Endodermal cell (in vitro differentiated cells): ENCODE results near the gene OBP2A. TPM values are rescaled to one million over a fixed set of nuclear protein-coding genes. Genes with fewer than 3 reads are reported as not detected.

Experiments used
- DNase-seq: peaks from one replicate; pipeline ENCODE4 v3.0.0-alpha.2; 2017
- H3K27ac ChIP-seq: 2 replicates; pipeline ENCODE4 v1.5.1; 2013; ENCODE audit warnings: mild to moderate bottlenecking, low read depth, low read length, moderate library complexity
- H3K27me3 ChIP-seq: 2 replicates; pipeline ENCODE4 v1.6.1; 2013; ENCODE audit warnings: mild to moderate bottlenecking, low read length, moderate library complexity; ENCODE audit not compliant: insufficient read depth, control insufficient read depth, poor library complexity, severe bottlenecking
- H3K36me3 ChIP-seq: 2 replicates; pipeline ENCODE4 v1.7.0; 2013; ENCODE audit warnings: mild to moderate bottlenecking, low read length, moderate library complexity; ENCODE audit not compliant: control insufficient read depth, insufficient read depth
- H3K4me1 ChIP-seq: one replicate; pipeline ENCODE4 v1.7.0; 2013; ENCODE audit warnings: low read length; ENCODE audit not compliant: control insufficient read depth, insufficient read depth
- H3K4me3 ChIP-seq: 2 replicates; pipeline ENCODE4 v1.5.1; 2013; ENCODE audit warnings: mild to moderate bottlenecking, low read length, moderate library complexity
- H3K9ac ChIP-seq: 2 replicates; pipeline ENCODE4 v1.6.1; 2013; ENCODE audit warnings: mild to moderate bottlenecking, low read length, moderate library complexity; ENCODE audit not compliant: poor library complexity, severe bottlenecking; ENCODE audit errors: extremely low read depth
- H3K9me3 ChIP-seq: 2 replicates; pipeline ENCODE4 v1.6.1; 2013; ENCODE audit warnings: mild to moderate bottlenecking, low read length, moderate library complexity; ENCODE audit not compliant: control insufficient read depth
- H3K27ac Mint-ChIP-seq: 2 replicates; pipeline ENCODE4 v1.8.0; 2020; ENCODE audit warnings: mixed read lengths
- H3K27me3 Mint-ChIP-seq: 2 replicates; pipeline ENCODE4 v1.8.0; 2021; ENCODE audit warnings: mild to moderate bottlenecking, mixed read lengths; ENCODE audit not compliant: insufficient read depth
- H3K36me3 Mint-ChIP-seq: 2 replicates; pipeline ENCODE4 v1.8.0; 2020; ENCODE audit warnings: low read depth, mixed read lengths
- H3K4me1 Mint-ChIP-seq: 2 replicates; pipeline ENCODE4 v1.8.0; 2020; ENCODE audit warnings: mixed read lengths
- H3K4me3 Mint-ChIP-seq: 2 replicates; pipeline ENCODE4 v1.8.0; 2020; ENCODE audit warnings: mild to moderate bottlenecking, moderate library complexity, mixed read lengths
- H3K9me3 Mint-ChIP-seq: 2 replicates; pipeline ENCODE4 v1.8.0; 2020; ENCODE audit warnings: mild to moderate bottlenecking, mixed read lengths
- WGBS, 2 experiments: methylation state at CpG; one replicate each; pipeline versions ENCODE4 v1.1.5 to v1.1.7; 2013; ENCODE audit warnings: missing lambda C conversion rate in 2 of 2, mixed read lengths in 1 of 2; ENCODE audit not compliant: insufficient coverage in 1 of 2, insufficient read length in 1 of 2; 5-methylcytosine and 5-hydroxymethylcytosine counted together
- total RNA-seq, 2 donors: library from RNA; stranded (reverse); fragmentation: NEBNext Ultra II Directional in 1 of 2; extraction: Animal tissue kit (Norgen Biotek cat#: 25700) in 1 of 2; gene quantifications; 2 replicates in 1 of 2; 3 replicates in 1 of 2; pipeline ENCODE4 v1.2.1, GENCODE V29; 2021
- TF ChIP-seq, protein P1 (sequence below): fragments of 200-600 bp; sonication (generic); conservative IDR thresholded peaks from 2 replicates; pipeline ENCODE4 v1.5.0; 2021; ENCODE audit warnings: antibody characterized with exemption, mild to moderate bottlenecking

Gene OBP2A
- total RNA-seq, 2 donors from 2014 or later = not detected

DNA sequence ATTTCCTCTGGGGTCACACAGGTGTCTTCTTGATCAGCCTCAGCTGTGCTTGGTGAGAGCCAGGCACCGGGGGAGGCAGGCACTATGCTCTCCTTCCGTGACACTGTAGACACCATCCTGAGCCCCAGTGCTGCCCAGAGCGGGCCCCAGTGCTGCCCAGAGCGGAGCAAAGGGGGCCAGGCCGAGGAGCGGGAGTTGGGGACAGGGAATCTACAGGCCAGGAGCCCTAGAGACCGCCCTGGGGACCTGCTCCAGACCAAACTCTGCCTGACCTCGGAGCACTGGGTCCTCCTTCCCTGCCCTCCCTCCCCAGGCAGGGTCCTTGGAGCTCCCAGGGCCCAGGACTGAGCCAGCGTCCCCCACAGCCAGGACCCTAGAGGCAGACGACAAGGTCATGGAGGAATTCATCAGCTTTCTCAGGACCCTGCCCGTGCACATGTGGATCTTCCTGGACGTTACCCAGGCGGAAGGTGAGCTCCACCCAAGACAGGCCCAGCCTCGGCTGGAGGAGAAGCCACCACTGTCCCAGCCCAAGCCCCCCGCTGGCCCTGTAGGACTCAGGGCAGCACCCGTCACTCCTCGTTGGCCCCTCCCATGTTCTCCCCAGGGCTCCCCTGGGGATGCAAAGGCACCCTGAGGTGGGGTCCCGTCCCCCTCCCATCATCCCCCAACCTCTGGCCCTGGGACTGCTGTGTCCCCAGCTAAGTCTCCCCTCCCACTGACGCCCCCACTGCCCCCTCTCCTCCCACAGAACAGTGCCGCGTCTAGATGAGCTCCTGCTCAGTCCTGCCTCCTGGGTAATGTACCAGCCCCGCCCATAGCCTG, 45.8 kb downstream of the OBP2A start:
- peaks cover 4% of the 10 kb centered on the region for H3K9me3 ChIP-seq
- H3K4me1 ChIP-seq = no peaks in the 10 kb centered on the region
- TF ChIP-seq, protein P1, sequence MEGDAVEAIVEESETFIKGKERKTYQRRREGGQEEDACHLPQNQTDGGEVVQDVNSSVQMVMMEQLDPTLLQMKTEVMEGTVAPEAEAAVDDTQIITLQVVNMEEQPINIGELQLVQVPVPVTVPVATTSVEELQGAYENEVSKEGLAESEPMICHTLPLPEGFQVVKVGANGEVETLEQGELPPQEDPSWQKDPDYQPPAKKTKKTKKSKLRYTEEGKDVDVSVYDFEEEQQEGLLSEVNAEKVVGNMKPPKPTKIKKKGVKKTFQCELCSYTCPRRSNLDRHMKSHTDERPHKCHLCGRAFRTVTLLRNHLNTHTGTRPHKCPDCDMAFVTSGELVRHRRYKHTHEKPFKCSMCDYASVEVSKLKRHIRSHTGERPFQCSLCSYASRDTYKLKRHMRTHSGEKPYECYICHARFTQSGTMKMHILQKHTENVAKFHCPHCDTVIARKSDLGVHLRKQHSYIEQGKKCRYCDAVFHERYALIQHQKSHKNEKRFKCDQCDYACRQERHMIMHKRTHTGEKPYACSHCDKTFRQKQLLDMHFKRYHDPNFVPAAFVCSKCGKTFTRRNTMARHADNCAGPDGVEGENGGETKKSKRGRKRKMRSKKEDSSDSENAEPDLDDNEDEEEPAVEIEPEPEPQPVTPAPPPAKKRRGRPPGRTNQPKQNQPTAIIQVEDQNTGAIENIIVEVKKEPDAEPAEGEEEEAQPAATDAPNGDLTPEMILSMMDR = no peak
- no peaks in the 10 kb centered on the region for H3K4me1 Mint-ChIP-seq
- H3K4me3 Mint-ChIP-seq = no peak overlapping the region
- no peaks in the 10 kb centered on the region for H3K36me3 ChIP-seq
- no peak overlapping the region for H3K27ac Mint-ChIP-seq
- no peak overlapping the region for H3K9ac ChIP-seq
- no peaks in the 10 kb centered on the region for H3K27me3 Mint-ChIP-seq
- H3K27me3 ChIP-seq = no peaks in the 10 kb centered on the region
- peaks cover 21% of the 10 kb centered on the region for H3K9me3 Mint-ChIP-seq
- DNase-seq = no peak
- no peak overlapping the region for H3K27ac ChIP-seq
- no peak overlapping the region for H3K4me3 ChIP-seq
- no peaks in the 10 kb centered on the region for H3K36me3 Mint-ChIP-seq
- WGBS, 2 experiments = 91% methylated on average over 13 to 22 of the region's 22 CpGs

DNA sequence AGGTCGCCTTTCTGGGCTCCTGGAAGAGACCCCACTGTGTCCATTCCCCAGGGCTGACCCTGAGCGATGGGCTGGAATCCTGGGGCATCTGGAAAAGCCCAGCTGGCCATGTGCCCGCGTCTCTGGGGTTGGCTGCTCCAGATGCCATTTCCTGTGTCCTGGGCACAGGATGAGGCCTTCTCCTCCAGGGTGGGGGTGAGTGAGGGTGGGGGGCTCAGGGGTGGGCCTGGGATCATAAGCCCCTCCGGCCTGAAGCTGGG, 46.3 kb downstream of the OBP2A start:
- Histone ChIP-seq H3K9me3 (peaks cover 4% of the 10 kb centered on the region), H3K36me3 (no peaks in the 10 kb centered on the region), H3K9ac (no peak overlapping the region), H3K27me3 (no peaks in the 10 kb centered on the region), H3K27ac (no peak overlapping the region), H3K4me1 (no peaks in the 10 kb centered on the region), H3K4me3 (no peak overlapping the region)
- no peak overlapping the region for H3K27ac Mint-ChIP-seq
- no peak overlapping the region for H3K4me3 Mint-ChIP-seq
- H3K4me1 Mint-ChIP-seq = no peaks in the 10 kb centered on the region
- H3K27me3 Mint-ChIP-seq = no peaks in the 10 kb centered on the region
- H3K9me3 Mint-ChIP-seq = peaks cover 23% of the 10 kb centered on the region
- DNase-seq = no peak
- TF ChIP-seq, protein P1 = no peak
- WGBS, 2 experiments = 88% methylated on average over 5 of the region's 5 CpGs; no CpG with 5 or more reads in 1 of the 2 experiments
- H3K36me3 Mint-ChIP-seq = no peaks in the 10 kb centered on the region

DNA sequence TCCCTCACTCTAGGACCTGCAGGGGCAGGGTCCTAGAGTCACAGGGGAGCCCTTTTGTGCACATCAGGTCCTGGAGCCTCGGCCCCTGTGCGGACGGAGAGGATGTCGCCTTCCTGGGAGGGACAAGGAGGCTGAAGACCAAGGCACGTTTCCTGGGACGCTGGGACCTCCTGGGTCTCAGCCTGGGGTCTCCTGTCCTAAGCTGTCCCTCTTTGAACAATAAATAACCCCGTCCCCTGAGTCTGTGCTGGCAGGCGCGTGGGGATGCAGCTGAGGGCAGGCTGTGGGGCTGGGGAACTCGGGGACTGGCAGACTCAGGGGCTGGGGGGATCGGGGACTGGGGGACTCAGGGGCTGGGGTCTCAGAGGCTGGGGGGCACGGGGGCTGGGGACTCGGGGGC, 46.7 kb downstream of the OBP2A start:
- Histone ChIP-seq H3K27me3 (no peaks in the 10 kb centered on the region), H3K9ac (no peak overlapping the region), H3K27ac (no peak overlapping the region), H3K36me3 (no peaks in the 10 kb centered on the region), H3K9me3 (peaks cover 4% of the 10 kb centered on the region), H3K4me3 (no peak overlapping the region), H3K4me1 (no peaks in the 10 kb centered on the region)
- Mint-ChIP-seq H3K4me1 (no peaks in the 10 kb centered on the region), H3K27me3 (no peaks in the 10 kb centered on the region), H3K36me3 (no peaks in the 10 kb centered on the region), H3K27ac (no peak overlapping the region), H3K4me3 (no peak overlapping the region), H3K9me3 (peaks cover 23% of the 10 kb centered on the region)
- no peak for DNase-seq
- 85 to 93% methylated on average over 6 to 10 of the region's 13 CpGs for WGBS, 2 experiments
- TF ChIP-seq, protein P1 = no peak
